DMS114 treated with DMSO at 0.1 percent for 48 hours (cell line): Measurements from ENCODE around the gene IL18BP.

Experiments used
- DNase-seq: peaks from one replicate; lab custom pipeline; 2025; ENCODE audit not compliant: unreplicated experiment; lab: John Stamatoyannopoulos, UW

Gene IL18BP

DNA sequence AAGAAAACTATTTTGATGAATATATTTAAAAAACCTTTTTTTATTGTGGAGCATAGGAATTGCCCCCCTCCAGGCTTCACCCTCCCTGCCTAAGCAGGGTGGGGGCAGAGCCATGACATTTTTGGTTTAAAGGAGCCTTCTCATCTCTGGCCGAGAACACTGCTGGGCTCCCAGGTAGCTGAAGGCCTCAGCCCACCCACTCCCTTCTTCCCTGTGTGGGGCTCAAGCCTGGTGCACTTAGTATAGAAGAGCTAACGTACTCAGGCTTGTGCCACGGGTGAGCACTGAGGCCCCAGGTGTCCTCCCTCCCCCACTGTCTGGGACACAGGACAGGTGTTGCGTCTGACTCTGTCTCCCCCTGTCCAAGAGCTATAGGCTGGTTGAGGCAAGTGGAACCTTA, 2.2 kb upstream of the IL18BP start:
- DNase-seq: no peak

DNA sequence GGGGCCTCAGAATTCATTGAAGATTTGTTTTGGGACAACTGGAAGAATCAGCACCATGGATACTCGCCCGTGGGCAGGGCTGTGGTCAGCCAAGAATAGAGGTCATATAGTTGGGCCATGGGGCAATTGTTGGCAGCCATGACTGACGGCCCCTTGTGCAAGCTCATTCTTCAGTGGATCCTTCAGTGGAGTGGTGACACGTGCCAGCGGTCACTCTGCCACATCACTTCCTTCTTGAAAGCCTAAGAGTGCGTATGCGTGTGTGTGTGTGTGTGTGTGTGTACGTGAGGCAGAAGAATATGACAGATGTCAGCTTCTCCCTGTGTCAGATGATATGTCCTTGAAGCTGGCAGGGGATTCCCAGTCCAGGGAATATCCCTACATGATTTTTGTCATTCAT, 1.8 kb upstream of the IL18BP start:
- no peak for DNase-seq

DNA sequence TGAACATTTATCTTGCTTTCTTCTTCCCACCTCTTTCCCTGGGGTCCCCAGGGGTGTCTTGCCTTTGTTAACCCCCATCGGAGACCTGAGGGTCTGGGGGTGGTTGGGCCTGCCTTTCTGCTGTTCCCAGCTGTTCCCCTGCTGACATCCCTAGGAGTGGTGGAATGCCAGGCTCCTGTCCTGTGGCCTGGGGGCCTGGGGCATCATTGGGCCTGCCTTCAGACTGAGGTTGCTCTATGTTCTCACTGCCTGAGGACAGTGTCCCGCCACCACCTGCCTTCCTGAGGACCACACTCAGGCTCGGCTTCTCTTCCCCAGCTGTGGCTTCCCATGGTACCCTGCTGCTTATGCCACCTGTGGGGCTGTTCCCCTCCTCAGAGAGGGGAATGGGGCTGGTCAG, 1.1 kb upstream of the IL18BP start:
- no peak for DNase-seq

DNA sequence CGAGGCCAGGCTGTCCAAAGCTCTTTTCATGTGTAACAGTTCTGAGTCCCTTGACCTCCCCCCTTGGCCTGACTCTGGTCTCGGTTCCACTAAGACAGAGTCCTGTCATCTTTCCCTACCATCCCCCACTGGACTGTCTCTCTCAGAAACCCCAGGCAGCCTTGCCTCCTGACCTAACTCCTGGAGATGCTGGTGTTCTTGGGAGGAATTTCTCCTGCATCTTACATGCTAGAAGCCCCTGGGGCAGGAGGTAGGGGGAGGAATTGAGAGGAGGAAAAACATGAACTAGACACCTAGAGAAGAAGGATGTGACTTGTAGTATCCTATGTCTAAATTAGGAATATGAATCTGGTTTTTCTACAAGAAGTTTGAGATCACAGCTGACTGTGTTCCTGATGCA, 648 bp upstream of the IL18BP start:
- DNase-seq: no peak

DNA sequence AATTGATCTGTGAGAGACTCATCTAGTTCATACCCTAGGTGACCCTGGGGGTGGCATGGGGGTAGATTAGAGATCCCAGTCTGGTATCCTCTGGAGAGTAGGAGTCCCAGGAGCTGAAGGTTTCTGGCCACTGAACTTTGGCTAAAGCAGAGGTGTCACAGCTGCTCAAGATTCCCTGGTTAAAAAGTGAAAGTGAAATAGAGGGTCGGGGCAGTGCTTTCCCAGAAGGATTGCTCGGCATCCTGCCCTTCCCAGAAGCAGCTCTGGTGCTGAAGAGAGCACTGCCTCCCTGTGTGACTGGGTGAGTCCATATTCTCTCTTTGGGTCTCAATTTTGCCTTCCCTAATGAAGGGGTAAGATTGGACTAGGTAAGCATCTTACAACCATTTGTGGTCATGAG, 653 bp downstream of the IL18BP start:
- no peak for DNase-seq

DNA sequence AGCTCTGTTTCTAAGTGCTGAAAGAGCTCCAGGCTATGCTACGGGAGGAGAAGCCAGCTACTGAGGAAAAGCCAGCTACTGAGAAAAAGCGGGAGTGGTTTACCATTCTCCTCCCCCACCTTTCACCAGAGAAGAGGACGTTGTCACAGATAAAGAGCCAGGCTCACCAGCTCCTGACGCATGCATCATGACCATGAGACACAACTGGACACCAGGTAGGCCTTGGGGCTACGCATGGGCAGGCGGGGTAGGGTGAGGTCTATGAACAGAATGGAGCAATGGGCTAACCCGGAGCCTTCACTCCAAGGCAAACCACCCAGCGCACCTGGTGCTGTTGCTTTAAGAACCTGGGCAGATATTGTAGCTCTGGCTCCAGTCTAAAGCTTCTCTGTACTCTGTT, 1.1 kb downstream of the IL18BP start:
- DNase-seq: no peak

DNA sequence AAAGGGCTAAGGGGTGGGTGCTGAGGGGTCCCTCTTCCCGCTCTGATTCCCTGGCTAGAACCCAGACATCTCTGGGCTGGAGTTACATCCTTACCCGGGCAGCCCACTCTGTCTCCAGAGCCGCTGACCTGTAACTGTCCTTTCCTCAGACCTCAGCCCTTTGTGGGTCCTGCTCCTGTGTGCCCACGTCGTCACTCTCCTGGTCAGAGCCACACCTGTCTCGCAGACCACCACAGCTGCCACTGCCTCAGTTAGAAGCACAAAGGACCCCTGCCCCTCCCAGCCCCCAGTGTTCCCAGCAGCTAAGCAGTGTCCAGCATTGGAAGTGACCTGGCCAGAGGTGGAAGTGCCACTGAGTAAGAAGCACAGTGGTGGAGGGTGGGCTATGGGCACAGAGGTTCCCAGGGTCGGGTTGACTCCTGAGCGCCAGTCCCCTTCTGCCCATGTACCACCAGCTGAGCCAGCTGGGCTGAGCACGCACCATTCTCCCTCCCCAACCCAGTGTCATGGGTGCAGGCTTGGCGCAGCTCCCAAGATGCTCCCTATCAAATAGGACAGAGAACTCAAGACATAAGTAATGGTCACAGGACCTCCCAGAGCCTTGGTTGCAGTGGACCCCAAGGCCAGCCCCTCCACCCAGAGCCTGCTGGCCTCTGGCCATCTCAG, 1.6 kb downstream of the IL18BP start:
- DNase-seq: no peak

DNA sequence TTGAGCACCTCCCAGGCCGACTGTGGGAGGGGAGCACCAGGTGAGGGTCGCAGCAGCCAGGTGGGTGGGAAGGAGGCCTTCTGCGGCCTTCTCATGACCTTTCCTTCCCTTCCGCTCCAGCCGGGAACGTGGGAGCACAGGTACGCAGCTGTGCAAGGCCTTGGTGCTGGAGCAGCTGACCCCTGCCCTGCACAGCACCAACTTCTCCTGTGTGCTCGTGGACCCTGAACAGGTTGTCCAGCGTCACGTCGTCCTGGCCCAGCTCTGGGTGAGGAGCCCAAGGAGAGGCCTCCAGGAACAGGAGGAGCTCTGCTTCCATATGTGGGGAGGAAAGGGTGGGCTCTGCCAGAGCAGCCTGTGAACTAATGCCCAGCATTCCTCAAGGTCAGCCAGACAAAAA, 2.6 kb downstream of the IL18BP start:
- no peak for DNase-seq

DNA sequence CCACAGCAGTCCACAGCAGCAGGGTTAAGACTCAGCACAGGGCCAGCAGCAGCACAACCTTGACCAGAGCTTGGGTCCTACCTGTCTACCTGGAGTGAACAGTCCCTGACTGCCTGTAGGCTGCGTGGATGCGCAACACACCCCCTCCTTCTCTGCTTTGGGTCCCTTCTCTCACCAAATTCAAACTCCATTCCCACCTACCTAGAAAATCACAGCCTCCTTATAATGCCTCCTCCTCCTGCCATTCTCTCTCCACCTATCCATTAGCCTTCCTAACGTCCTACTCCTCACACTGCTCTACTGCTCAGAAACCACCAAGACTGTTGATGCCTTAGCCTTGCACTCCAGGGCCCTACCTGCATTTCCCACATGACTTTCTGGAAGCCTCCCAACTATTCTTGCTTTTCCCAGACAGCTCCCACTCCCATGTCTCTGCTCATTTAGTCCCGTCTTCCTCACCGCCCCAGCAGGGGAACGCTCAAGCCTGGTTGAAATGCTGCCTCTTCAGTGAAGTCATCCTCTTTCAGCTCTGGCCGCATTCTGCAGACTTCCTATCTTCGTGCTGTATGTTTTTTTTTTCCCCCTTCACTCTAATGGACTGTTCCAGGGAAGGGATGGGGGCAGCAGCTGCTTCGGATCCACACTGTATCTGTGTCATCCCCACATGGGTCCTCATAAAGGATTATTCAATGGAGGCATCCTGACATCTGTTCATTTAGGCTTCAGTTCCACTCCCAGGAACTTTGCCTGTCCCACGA, 3.3 kb downstream of the IL18BP start:
- DNase-seq: no peak

DNA sequence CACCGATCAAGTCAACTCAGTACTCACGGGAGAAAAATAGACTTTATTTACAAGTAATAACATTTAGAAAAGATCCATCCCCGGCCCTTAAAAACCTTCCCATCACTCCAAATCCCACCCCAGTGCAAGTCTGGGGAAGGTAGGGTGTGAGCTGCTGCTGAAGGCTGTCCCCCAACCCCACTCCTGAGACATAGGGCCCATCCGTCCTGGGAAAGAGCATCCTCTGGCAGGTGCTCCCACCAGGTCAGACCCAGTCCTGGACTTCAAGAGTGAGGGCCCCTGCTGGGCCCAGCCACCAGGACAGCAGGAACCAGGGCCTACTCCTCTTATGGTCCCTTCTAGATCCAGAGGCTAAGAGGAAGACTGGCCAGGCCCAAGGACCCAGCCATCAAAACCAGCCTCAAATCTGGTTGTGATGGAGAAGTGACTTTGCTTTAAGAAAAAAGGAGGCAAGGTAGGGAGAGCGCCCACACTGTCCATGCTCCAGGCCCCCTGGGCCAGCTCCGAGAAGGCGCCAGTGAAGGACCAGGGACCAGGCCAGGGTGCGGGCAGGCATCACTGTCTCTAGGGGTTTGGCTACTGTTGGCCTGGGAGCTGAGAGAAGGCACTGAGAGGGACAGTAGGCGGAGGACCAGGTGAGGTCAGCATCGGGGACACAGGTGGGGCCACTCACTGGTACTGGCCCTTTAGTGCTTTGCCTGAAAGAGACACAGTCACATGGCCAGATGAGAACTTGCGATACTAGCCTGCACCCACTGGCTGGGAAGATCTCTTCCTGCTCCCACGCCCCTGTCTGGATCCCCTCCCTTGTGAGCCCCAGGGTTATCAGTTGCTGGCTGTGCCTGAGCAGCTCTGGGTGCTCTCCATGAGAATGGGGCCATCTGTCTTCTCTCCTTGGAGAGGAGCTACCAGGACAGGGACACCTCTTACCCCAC, 4.4 kb downstream of the IL18BP start:
- DNase-seq: no peak

DNA sequence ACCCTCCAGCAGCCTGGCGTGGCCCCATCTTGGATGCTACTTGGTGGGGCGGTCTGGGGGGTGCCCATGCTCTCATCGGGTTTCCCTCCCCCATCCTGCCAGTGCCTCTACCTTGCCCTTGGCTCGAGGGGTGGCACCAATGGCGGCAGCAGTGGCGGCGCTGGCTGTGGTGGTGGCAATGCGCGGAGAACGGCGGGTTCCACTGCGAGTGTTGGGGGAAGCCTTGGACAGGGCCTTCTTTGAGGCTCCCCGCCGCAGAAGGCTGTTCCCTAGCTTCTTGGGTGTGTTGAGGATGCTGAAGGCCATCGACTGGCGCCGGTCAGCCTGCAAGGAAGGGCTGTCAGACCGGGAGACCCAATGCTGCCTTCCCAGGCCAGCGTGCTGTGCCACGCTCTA, 5.1 kb downstream of the IL18BP start:
- DNase-seq: no peak

DNA sequence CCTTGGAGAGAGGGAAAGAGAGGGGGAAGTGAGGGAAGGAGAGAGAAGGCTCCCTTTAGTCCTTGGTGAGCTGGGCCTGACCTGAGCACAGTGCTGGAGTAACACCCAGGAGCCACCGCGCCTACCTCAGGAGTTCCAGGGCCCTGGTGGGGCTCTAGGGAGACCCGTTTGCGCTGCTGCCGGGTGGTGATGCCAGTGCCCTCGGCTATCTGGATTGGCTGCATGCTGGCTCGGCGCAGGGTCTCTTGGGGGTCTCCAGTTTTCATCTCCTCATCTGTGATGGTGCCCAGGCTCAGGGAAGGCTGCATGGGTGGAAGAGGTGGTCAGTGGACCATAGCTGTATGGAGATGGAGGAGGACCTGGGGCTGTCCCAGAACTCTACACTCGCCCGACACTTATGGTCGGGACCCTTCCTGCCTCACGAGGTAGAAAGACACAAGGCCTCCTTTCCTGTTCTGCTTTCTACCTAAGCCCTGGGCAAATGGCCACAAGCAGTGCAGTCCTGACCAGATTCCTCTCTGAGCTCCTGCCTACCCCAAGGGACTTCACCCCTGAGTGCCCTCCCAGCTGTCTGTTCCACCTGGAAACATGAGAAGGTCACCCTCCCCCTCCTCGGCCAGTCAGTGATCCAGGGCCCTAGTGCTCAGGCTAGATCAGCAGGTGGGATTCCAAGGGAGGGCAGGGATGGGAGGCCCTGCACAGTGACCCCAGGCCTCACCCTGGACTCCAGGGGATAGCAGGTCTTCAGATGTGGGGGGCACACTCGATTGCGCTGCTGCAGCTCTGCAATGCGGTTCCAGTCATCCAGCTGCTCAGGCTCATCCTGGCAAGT, 6.0 kb downstream of the IL18BP start:
- no peak for DNase-seq

DNA sequence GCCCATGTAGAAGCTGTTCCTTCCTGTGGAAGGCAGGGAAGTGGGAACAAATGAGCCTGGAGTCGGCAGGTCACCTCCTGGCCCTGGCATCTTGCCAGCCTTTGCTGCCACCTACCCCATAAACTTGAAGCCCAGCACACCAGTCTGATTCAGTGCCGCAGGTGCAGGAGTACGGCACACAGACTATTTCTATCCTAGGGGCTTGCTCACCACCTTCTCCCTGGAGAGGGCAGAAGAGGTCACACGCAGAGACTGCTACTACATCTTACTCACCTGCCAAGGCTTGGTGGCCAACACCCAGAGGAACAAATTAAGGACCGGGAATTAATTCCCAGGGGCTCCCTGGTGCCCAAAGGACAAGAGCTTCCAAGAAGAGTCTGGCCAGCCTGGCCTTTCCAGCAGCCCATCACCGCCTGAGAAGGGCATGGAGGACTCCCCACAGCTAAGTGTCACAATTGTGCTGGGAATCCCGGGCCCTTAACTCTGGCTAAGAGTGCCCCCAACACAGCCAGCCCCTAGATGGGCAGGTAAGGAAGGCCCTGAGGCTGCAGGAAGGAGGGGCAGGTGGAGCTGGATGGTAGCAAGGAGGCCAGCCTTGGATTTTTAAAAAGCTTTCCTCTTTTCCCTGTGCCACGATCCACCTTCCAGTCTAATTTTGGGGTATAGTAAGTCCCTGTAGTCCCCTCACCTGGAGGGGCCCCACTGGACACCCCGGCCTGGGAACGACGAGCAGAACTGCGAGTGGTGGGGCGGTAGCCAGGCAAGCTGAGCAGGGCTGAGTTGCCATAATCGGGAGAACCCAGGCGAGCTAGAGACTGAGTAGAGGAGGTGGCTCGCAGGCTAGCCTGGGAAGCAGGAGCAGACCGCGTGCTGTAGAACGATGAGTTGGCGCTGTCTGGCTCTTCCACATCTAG, 6.9 kb downstream of the IL18BP start:
- DNase-seq: no peak

DNA sequence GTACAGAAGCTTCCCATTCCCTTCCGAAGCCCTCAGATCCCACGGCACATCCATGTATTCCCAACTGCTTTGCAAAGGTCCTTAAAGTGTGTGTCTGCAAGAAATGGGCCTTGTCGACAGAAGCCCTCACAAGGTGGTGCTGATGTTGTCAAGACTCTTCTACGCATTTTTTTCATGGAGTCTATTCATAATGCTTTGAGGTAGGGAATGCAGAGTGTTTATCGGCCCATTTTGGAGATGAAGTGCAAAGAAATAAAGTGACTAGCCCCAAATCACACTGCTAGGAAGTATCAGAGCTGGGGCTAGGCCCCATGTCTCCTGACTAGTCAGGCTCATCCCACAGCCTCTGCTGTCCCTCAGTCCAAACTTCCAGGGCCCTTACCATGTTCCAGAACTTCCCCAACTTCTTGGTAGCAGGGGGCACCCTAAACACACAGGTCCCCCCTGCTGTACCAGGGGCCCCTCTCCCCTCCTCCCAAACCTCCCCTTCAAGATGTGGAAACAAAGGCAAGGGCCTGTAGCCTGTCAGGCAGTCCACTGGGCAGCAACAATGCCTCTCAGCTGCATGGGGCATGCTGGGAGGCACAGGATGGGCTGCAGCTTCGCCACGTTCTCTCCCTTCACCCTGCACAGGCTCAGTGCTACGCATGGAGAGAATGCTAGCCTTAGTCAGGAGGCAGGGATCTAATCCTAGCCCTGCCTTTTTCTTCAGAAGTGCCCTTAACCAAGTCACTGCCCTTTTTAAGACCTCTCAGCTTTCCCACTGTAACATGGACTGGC, 7.8 kb downstream of the IL18BP start:
- no peak for DNase-seq

DNA sequence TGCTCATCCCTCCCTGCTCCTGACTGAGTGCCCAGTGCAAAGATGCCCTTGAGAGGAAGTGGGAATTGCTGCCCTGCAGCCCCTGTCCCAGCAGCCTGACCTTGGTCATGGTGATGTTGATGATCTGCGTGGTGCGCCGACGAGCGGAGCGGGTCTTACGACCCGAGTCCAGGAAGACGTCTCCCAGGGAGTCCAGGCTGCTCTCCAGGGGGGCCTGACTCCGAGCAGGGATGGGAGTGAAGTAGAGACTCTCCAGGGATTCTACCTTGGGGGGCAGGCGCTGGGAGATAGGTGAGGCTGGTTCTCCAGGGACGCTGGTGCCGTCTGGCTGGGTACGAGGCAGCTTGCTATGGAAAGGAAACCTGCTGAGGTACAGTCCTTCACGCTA, 8.4 kb downstream of the IL18BP start:
- no peak for DNase-seq

DNA sequence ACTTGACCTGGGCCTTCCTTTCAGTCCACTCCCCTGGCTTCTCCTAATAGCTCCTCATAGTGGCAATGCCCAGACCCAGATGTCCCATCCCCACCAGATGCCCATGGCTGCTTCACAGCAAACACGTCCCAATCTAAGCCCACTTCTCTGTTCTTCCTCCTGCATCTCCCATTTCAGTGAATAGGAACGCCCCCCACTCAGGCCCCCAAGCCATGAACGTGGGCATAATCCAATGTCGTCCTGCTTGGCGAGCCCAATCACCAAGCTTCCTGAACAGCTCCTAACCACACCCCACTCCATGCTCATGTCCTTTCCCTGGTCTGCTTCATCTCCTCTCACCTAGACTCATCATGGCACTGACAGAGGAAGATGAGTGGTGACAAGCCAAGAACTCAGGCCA, 8.9 kb downstream of the IL18BP start:
- DNase-seq: no peak

DNA sequence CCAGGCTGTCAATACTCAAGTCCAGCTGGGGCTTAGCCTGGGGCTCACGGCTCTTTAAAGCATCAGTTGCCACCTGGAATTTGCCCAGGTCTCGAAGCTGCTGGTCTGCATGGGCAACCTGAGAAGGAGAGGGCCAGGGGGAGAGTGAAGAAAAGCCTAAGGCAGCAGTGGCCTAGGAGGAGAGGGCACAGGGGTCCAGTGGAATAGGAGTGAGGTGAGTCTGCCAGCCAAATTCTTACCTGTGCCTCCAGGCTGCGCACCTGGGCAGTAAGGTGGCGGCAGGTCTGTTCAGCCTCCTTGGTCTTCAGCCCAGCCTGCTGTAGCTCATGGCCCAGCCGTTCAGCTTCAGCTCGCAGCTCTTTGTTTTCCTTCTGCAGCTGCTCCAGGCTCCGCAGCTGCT, 10.0 kb downstream of the IL18BP start:
- DNase-seq: no peak

DNA sequence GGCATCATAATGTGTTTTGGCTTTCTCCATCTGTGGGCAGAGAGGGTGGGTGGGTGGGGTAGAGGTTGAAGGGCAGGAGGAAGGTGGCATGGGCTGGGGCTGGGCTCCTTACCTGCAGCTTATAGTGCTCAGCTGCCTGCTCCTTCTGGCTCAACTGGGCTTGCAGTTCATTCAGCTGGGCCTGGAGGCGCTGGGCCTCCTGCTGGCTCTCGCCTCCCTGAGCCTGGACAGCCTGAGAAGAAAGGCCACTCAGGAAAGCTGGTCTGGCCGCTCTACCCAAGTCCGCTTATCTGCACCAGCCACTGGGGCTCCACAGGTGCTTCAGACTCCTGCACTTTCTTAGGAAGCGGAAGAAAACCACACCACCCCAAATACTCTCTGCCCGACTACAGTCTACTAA, 10.4 kb downstream of the IL18BP start:
- no peak for DNase-seq

DNA sequence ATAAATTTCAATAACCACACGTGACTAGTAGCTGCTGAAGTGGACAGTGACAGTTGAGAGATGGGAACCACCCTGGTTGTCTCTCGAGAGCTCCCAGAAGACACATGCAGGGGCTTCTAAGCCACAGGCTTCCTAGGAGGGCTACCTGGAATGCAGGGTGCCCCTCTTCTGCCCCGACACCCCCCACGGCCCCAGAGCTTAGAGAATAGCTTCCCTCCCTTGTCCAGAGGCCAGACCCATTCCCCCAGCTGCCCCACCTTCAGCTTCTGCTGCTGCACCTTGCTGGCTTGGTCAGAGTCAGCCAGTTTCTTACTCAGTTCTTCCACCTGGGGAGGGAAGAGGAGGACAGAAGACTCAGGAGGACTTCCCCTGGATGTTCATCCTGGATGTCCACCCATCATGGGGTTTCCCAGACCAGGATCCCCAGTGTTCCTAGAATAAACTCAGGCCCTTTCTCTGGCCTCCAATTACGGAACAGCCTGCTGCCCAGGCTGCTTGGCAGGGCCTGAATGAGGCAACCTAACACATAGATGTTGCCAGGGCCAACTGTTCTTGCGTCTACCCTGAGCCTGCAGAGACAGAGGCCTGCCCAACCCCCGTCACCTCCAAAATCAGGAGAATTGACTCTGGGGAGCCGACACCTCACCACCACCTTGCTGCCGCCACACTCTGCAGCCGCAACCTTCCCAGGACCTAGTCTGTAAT, 12.0 kb downstream of the IL18BP start:
- no peak for DNase-seq
